IMR-90 (cell line): ENCODE results near the gene RHOF. TPM values are rescaled to one million over a fixed set of nuclear protein-coding genes. Genes with fewer than 3 reads are reported as not detected.

ENCODE experiments used
- ATAC-seq: fragments of 200-7000 bp; cut with Tn5 transposase; 2 replicates; pipeline ENCODE4 v1.9.1; 2020; ENCODE audit warnings: low read depth, mild to moderate bottlenecking, moderate library complexity
- BruUV-seq: library from RNA; stranded (reverse); fragments of 400-500 nt; replicated peaks from 2 replicates; lab custom pipeline; 2021; lab: Mats Ljungman, UMichigan
- CTCF ChIA-PET: fragments of 300-600 bp; formaldehyde crosslinking; extraction: SDS; loops from one replicate; lab custom pipeline; 2021; ENCODE audit warnings: antibody characterized with exemption; lab: Yijun Ruan, JAX
- POLR2A ChIA-PET: fragments of 300-600 bp; sonication (Branson Sonifier 250); formaldehyde crosslinking; loops from one replicate; lab custom pipeline; 2022; ENCODE audit warnings: antibody characterized with exemption; ENCODE audit not compliant: unreplicated experiment; lab: Charles Lee
- DNase-seq: peaks from one replicate; pipeline ENCODE4 v3.0.0; 2013
- H2AFZ ChIP-seq: replicated peaks from 2 replicates; pipeline ENCODE3; 2013; ENCODE audit warnings: low read length, mild to moderate bottlenecking; ENCODE audit not compliant: poor library complexity
- H2AK5ac ChIP-seq: 2 replicates; pipeline ENCODE4 v1.6.1; 2013; ENCODE audit warnings: low read depth, low read length, inconsistent platforms
- H2AK9ac ChIP-seq: replicated peaks from 2 replicates; pipeline ENCODE3; 2013; ENCODE audit warnings: mild to moderate bottlenecking, low read depth, low read length, moderate library complexity; ENCODE audit not compliant: poor library complexity
- H2BK120ac ChIP-seq: 2 replicates; pipeline ENCODE4 v1.6.1; 2013; ENCODE audit warnings: low read depth, low read length, inconsistent platforms
- H2BK15ac ChIP-seq: 3 replicates; pipeline ENCODE4 v1.6.1; 2013; ENCODE audit warnings: low read depth, low read length, inconsistent platforms
- H2BK20ac ChIP-seq: 2 replicates; pipeline ENCODE4 v1.6.1; 2013; ENCODE audit warnings: low read depth, mild to moderate bottlenecking, inconsistent platforms, low read length, moderate library complexity
- H2BK5ac ChIP-seq: 2 replicates; pipeline ENCODE4 v1.6.1; 2013; ENCODE audit warnings: mild to moderate bottlenecking, low read depth, low read length, inconsistent platforms; ENCODE audit not compliant: poor library complexity, severe bottlenecking
- H3K14ac ChIP-seq: replicated peaks from 2 replicates; pipeline ENCODE4 v1.6.1; 2013; ENCODE audit warnings: low read depth, low read length, inconsistent platforms
- H3K18ac ChIP-seq: 2 replicates; pipeline ENCODE4 v1.6.1; 2013; ENCODE audit warnings: low read depth, low read length, control low read depth
- H3K23ac ChIP-seq: 2 replicates; pipeline ENCODE4 v1.6.1; 2013; ENCODE audit warnings: low read depth, low read length, inconsistent platforms
- H3K27ac ChIP-seq: 2 replicates; pipeline ENCODE4 v1.5.1; 2013; ENCODE audit warnings: mild to moderate bottlenecking, control low read depth, low read length; ENCODE audit not compliant: insufficient read depth
- H3K27me3 ChIP-seq: 2 replicates; pipeline ENCODE4 v1.6.1; 2013; ENCODE audit warnings: low read length; ENCODE audit not compliant: control insufficient read depth, insufficient read depth
- H3K36me3 ChIP-seq: 2 replicates; pipeline ENCODE4 v1.6.1; 2013; ENCODE audit warnings: low read length, mixed read lengths; ENCODE audit not compliant: control insufficient read depth, insufficient read depth
- H3K4ac ChIP-seq: 2 replicates; pipeline ENCODE4 v1.6.1; 2013; ENCODE audit warnings: low read depth, low read length, inconsistent platforms
- H3K4me1 ChIP-seq: 2 replicates; pipeline ENCODE4 v1.6.1; 2013; ENCODE audit warnings: low read length, mixed read lengths; ENCODE audit not compliant: control insufficient read depth, insufficient read depth
- H3K4me2 ChIP-seq: 2 replicates; pipeline ENCODE4 v1.6.1; 2013; ENCODE audit warnings: low read depth, mild to moderate bottlenecking, control low read depth, low read length, moderate library complexity
- H3K4me3 ChIP-seq: 2 replicates; pipeline ENCODE4 v1.5.1; 2013; ENCODE audit warnings: low read depth, mild to moderate bottlenecking, control low read depth, low read length, moderate library complexity; ENCODE audit not compliant: insufficient read depth
- H3K56ac ChIP-seq: 2 replicates; pipeline ENCODE4 v1.6.1; 2013; ENCODE audit warnings: low read length, inconsistent platforms; ENCODE audit not compliant: insufficient read depth; ENCODE audit errors: extremely low read depth
- H3K79me1 ChIP-seq, 2 experiments: 2 replicates each; pipeline ENCODE4 v1.6.1; 2013; ENCODE audit warnings: low read length in 2 of 2, inconsistent platforms in 1 of 2, low read depth in 1 of 2
- H3K9ac ChIP-seq: 2 replicates; pipeline ENCODE4 v1.6.1; 2013; ENCODE audit warnings: low read depth, low read length, control low read depth
- H3K9me1 ChIP-seq: 2 replicates; pipeline ENCODE4 v1.6.1; 2013; ENCODE audit warnings: low read length, inconsistent platforms; ENCODE audit not compliant: insufficient read depth
- H3K9me3 ChIP-seq: 2 replicates; pipeline ENCODE4 v1.6.1; 2013; ENCODE audit warnings: low read length; ENCODE audit not compliant: control insufficient read depth, insufficient read depth
- H4K20me1 ChIP-seq: 2 replicates; pipeline ENCODE4 v1.6.1; 2013; ENCODE audit warnings: low read length, inconsistent platforms; ENCODE audit not compliant: insufficient read depth
- H4K5ac ChIP-seq: 2 replicates; pipeline ENCODE4 v1.6.1; 2013; ENCODE audit warnings: mild to moderate bottlenecking, low read depth, low read length, control low read depth
- H4K8ac ChIP-seq, 2 experiments: 2 replicates each; pipeline ENCODE4 v1.6.1; 2013; ENCODE audit warnings: low read depth in 2 of 2, low read length in 2 of 2, control low read depth in 1 of 2, inconsistent platforms in 1 of 2
- H4K91ac ChIP-seq: 2 replicates; pipeline ENCODE4 v1.6.1; 2013; ENCODE audit warnings: low read depth, low read length, inconsistent platforms; ENCODE audit not compliant: insufficient read depth
- BHLHE40 ChIP-seq: fragments of 150-350 bp; IDR thresholded peaks from 2 replicates; pipeline ENCODE4 v1.6.1; 2016; ENCODE audit warnings: mild to moderate bottlenecking, low read depth, low read length
- CEBPB ChIP-seq: IDR thresholded peaks from 2 replicates; pipeline ENCODE4 v1.6.1; 2012; ENCODE audit warnings: low read depth, low read length, improper control_type of control experiment
- CHD1 ChIP-seq: IDR thresholded peaks from 2 replicates; pipeline ENCODE4 v1.6.1; 2012; ENCODE audit warnings: low read depth, low read length, improper control_type of control experiment
- FOS ChIP-seq: fragments of 150-350 bp; IDR thresholded peaks from 2 replicates; pipeline ENCODE4 v1.6.1; 2016; ENCODE audit warnings: low read depth, low read length
- MAFK ChIP-seq: IDR thresholded peaks from 2 replicates; pipeline ENCODE4 v1.6.1; 2012; ENCODE audit warnings: low read depth, low read length, improper control_type of control experiment
- MAZ ChIP-seq: IDR thresholded peaks from 2 replicates; pipeline ENCODE4 v1.6.1; 2012; ENCODE audit warnings: low read depth, mild to moderate bottlenecking, low read length, improper control_type of control experiment, moderate library complexity, borderline replicate concordance
- MXI1 ChIP-seq: IDR thresholded peaks from 2 replicates; pipeline ENCODE4 v1.6.1; 2012; ENCODE audit warnings: low read depth, mild to moderate bottlenecking, low read length, moderate library complexity, borderline replicate concordance
- NFE2L2 ChIP-seq: fragments of 150-350 bp; IDR thresholded peaks from 2 replicates; pipeline ENCODE4 v1.6.1; 2016; ENCODE audit warnings: low read depth, mild to moderate bottlenecking, low read length
- POLR2A ChIP-seq: IDR thresholded peaks from 2 replicates; pipeline ENCODE4 v1.6.1; 2012; ENCODE audit warnings: mild to moderate bottlenecking, low read depth, low read length
- RAD21 ChIP-seq: IDR thresholded peaks from 2 replicates; pipeline ENCODE4 v1.6.1; 2012; ENCODE audit warnings: low read length, improper control_type of control experiment
- RCOR1 ChIP-seq: IDR thresholded peaks from 2 replicates; pipeline ENCODE4 v1.6.1; 2012; ENCODE audit warnings: mild to moderate bottlenecking, low read length, improper control_type of control experiment; ENCODE audit not compliant: insufficient replicate concordance
- RFX5 ChIP-seq: IDR thresholded peaks from 2 replicates; pipeline ENCODE4 v1.8.0; 2012; ENCODE audit warnings: low read depth, mild to moderate bottlenecking, low read length, moderate library complexity
- SMC3 ChIP-seq: fragments of 150-350 bp; IDR thresholded peaks from 2 replicates; pipeline ENCODE4 v1.6.1; 2016; ENCODE audit warnings: low read depth, mild to moderate bottlenecking, antibody characterized with exemption, low read length, moderate library complexity
- WGBS, 2 experiments: methylation state at CpG; one replicate each; pipeline versions ENCODE4 v1.1.5 to v1.1.7; 2013; ENCODE audit warnings: missing lambda C conversion rate in 2 of 2; ENCODE audit not compliant: insufficient read length in 1 of 2; ENCODE audit errors: extremely low coverage in 2 of 2; 5-methylcytosine and 5-hydroxymethylcytosine counted together
- dilution Hi-C: fragments of 300-500 bp; cut with HindIII; formaldehyde crosslinking; loops from one replicate; pipeline ENCODE4 v1.14.3; 2018; ENCODE audit warnings: low sequenced_read_pairs; ENCODE audit not compliant: unreplicated experiment
- in situ Hi-C: fragments of 300-500 bp; cut with MboI; formaldehyde crosslinking; loops from 3 replicates; pipeline ENCODE4 v1.14.3; 2019; ENCODE audit warnings: low sequenced_read_pairs, inconsistent platforms, mixed read lengths
- intact Hi-C: fragments of 100-400 bp; cut with micrococcal nuclease; formaldehyde crosslinking; loops from 2 replicates; pipeline ENCODE4 v1.10.0; 2022
- polyA plus RNA-seq, 3 experiments: library from polyadenylated mRNA; depleted of rRNA; stranded (reverse); fragments of >200 nt; gene quantifications; 2 replicates each; pipeline ENCODE4 v1.2.3, GENCODE V29; 2012; ENCODE audit warnings: low replicate concordance in 1 of 3
- total RNA-seq: library from RNA; depleted of rRNA; stranded (reverse); fragments of >200 nt; gene quantifications from 2 replicates; pipeline ENCODE4 v1.2.3, GENCODE V29; 2012
- TF ChIP-seq, protein P1 (sequence below): conservative IDR thresholded peaks from 2 replicates; pipeline ENCODE4 v1.5.1; 2012; ENCODE audit warnings: mild to moderate bottlenecking, low read depth, low read length, improper control_type of control experiment
- TF ChIP-seq, protein P2 (sequence below): fragments of 150-350 bp; IDR thresholded peaks from 2 replicates; pipeline ENCODE4 v1.6.1; 2017; ENCODE audit warnings: mild to moderate bottlenecking, antibody characterized with exemption, low read length, low read depth
- TF ChIP-seq, protein P3 (sequence below): fragments of 150-350 bp; IDR thresholded peaks from 2 replicates; pipeline ENCODE4 v1.6.1; 2016; ENCODE audit warnings: low read depth, mild to moderate bottlenecking, low read length, moderate library complexity, borderline replicate concordance

Gene RHOF
- total and polyA plus RNA-seq, 2 of the 4 experiments (the other 2 are of a cell fraction), result 3.0 to 5.1 TPM

DNA sequence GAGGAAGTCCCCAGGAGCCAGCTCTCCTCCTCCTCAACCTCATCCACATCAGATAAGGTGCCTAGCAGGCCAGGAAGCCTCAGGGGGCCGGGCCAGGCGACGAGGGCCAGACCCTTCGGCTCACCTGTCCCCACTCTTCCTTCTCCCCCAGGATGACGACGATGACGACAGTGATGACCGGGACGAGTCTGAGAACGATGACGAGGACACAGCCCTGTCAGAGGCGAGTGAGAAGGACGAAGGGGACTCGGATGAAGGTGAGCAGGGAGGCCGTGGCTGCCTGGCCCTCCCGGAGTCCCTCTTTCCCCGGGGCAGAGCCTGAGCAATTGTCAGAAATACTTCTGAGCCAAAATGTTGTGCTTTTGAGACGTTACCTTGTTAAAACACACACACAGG, 24.2 kb upstream of the RHOF start:
- Histone ChIP-seq H2AK5ac (no peak overlapping the region), H3K79me1 (peaks cover 30 to 62% of the 10 kb centered on the region in 2 experiments), H4K20me1 (peaks cover 23% of the 10 kb centered on the region), H2BK120ac (no peak overlapping the region), H3K18ac (no peak overlapping the region), H3K27me3 (no peaks in the 10 kb centered on the region), H3K23ac (no peak overlapping the region), H2BK15ac (no peak overlapping the region), H3K4me2 (no peak overlapping the region), H3K4ac (no peak overlapping the region), H2BK20ac (no peak overlapping the region), H3K36me3 (peaks cover 64% of the 10 kb centered on the region), H2BK5ac (no peak overlapping the region), H3K9ac (no peak overlapping the region), H2AFZ (no peak overlapping the region), H3K4me1 (peaks cover 8% of the 10 kb centered on the region), H4K5ac (no peak overlapping the region), H3K9me1 (no peaks in the 10 kb centered on the region), H3K27ac (no peak overlapping the region), H3K56ac (no peak overlapping the region), H4K91ac (no peak overlapping the region), H3K9me3 (no peaks in the 10 kb centered on the region), H3K14ac (no peak overlapping the region), H2AK9ac (no peak overlapping the region), H3K4me3 (no peak overlapping the region), H4K8ac (no peak overlapping the region)
- TF ChIP-seq CEBPB, result no peak
- TF ChIP-seq RAD21, result no peak
- TF ChIP-seq, protein P1, sequence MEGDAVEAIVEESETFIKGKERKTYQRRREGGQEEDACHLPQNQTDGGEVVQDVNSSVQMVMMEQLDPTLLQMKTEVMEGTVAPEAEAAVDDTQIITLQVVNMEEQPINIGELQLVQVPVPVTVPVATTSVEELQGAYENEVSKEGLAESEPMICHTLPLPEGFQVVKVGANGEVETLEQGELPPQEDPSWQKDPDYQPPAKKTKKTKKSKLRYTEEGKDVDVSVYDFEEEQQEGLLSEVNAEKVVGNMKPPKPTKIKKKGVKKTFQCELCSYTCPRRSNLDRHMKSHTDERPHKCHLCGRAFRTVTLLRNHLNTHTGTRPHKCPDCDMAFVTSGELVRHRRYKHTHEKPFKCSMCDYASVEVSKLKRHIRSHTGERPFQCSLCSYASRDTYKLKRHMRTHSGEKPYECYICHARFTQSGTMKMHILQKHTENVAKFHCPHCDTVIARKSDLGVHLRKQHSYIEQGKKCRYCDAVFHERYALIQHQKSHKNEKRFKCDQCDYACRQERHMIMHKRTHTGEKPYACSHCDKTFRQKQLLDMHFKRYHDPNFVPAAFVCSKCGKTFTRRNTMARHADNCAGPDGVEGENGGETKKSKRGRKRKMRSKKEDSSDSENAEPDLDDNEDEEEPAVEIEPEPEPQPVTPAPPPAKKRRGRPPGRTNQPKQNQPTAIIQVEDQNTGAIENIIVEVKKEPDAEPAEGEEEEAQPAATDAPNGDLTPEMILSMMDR, result no peak
- no peak for TF ChIP-seq SMC3
- TF ChIP-seq NFE2L2, result no peak
- TF ChIP-seq MAFK, result no peak
- TF ChIP-seq RFX5, result no peak
- TF ChIP-seq, protein P2, sequence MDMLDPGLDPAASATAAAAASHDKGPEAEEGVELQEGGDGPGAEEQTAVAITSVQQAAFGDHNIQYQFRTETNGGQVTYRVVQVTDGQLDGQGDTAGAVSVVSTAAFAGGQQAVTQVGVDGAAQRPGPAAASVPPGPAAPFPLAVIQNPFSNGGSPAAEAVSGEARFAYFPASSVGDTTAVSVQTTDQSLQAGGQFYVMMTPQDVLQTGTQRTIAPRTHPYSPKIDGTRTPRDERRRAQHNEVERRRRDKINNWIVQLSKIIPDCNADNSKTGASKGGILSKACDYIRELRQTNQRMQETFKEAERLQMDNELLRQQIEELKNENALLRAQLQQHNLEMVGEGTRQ, result no peak
- TF ChIP-seq MXI1, result no peak
- no peak for TF ChIP-seq RCOR1
- no peak for TF ChIP-seq POLR2A
- no peak for TF ChIP-seq MAZ
- TF ChIP-seq, protein P3, sequence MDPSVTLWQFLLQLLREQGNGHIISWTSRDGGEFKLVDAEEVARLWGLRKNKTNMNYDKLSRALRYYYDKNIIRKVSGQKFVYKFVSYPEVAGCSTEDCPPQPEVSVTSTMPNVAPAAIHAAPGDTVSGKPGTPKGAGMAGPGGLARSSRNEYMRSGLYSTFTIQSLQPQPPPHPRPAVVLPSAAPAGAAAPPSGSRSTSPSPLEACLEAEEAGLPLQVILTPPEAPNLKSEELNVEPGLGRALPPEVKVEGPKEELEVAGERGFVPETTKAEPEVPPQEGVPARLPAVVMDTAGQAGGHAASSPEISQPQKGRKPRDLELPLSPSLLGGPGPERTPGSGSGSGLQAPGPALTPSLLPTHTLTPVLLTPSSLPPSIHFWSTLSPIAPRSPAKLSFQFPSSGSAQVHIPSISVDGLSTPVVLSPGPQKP, result no peak
- TF ChIP-seq CHD1, result no peak
- no peak for TF ChIP-seq FOS
- TF ChIP-seq BHLHE40, result no peak
- ChIA-PET CTCF (no interaction called here), POLR2A (no interaction called here)
- ATAC-seq (no peak), DNase-seq (no peak)
- 98% methylated on average over 9 of the region's 18 CpGs; no CpG with 5 or more reads in 1 of the 2 experiments for whole genome bisulfite sequencing, 2 experiments
- BruUV-seq, result no TSS peak
- dilution Hi-C loops, result no loop called here
- intact Hi-C loops, result no loop called here
- in situ Hi-C loops, result no loop called here
